ENCODE data around the gene BDP1.

Gene BDP1

GRCh38 chr5:71591100-71591499, 135.6 kb downstream of the BDP1 start:
- no peak for TF ChIP-seq SIN3A (IDR thresholded peaks at IDR 0.05; ENCODE audit: borderline replicate concordance, insufficient read depth, low read length)
- TF ChIP-seq REST (IDR thresholded peaks at IDR 0.05; ENCODE audit: insufficient read depth in 1 of 2, low read depth in 2 of 2, low read length in 2 of 2), result no peak
- no peak for TF ChIP-seq FOXP2 (optimal IDR thresholded peaks at IDR 0.05; ENCODE audit: borderline replicate concordance, extremely low read depth, extremely low read length, insufficient read depth)

GRCh38 chr5:71596169-71596568, 140.7 kb downstream of the BDP1 start:
- TF ChIP-seq TAF1 (IDR thresholded peaks at IDR 0.05; ENCODE audit: borderline replicate concordance, insufficient read depth, low read length) (no peak), REST (IDR thresholded peaks at IDR 0.05; ENCODE audit: insufficient read depth in 1 of 2, low read depth in 2 of 2, low read length in 2 of 2) (no peak), FOXP2 (optimal IDR thresholded peaks at IDR 0.05; ENCODE audit: borderline replicate concordance, extremely low read depth, extremely low read length, insufficient read depth) (no peak), POLR2AphosphoS5 (IDR thresholded peaks at IDR 0.05; ENCODE audit: low read depth, low read length) (no peak), SIN3A (IDR thresholded peaks at IDR 0.05; ENCODE audit: borderline replicate concordance, insufficient read depth, low read length) (no peak)

- TF ChIP-seq POLR2AphosphoS5 (IDR thresholded peaks at IDR 0.05; ENCODE audit: low read depth, low read length), result no peak
- TF ChIP-seq SIN3A (IDR thresholded peaks at IDR 0.05; ENCODE audit: borderline replicate concordance, insufficient read depth, low read length), result no peak
- TF ChIP-seq FOXP2 (optimal IDR thresholded peaks at IDR 0.05; ENCODE audit: borderline replicate concordance, extremely low read depth, extremely low read length, insufficient read depth), result no peak
These were observed 141.6 kb downstream of the BDP1 start for GRCh38 chr5:71597001-71597400.

DNA sequence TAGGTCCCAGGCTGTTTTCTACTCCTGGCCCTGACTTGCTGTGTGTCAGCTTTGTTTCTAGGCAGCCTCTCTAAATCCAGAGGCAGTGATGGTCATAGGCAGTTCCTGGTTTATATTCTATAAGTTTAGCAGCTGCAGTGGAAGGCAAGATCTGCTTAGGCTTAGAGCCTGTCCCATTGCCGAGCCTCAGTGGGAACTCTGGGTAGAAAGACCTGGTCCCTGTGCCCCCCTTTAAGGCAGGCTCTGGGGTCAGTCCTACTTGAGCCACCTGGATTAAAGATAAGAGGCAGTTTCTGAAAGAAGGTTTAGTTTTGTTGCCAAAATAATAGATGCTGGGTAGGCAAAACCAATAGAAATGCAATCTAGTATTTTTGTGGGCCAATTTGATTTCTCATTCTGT, 145.3 kb downstream of the BDP1 start:
- TF ChIP-seq SIN3A (IDR thresholded peaks at IDR 0.05; ENCODE audit: borderline replicate concordance, insufficient read depth, low read length) (no peak), FOXP2 (optimal IDR thresholded peaks at IDR 0.05; ENCODE audit: borderline replicate concordance, extremely low read depth, extremely low read length, insufficient read depth) (no peak), REST (IDR thresholded peaks at IDR 0.05; ENCODE audit: insufficient read depth in 1 of 2, low read depth in 2 of 2, low read length in 2 of 2) (no peak)

DNA sequence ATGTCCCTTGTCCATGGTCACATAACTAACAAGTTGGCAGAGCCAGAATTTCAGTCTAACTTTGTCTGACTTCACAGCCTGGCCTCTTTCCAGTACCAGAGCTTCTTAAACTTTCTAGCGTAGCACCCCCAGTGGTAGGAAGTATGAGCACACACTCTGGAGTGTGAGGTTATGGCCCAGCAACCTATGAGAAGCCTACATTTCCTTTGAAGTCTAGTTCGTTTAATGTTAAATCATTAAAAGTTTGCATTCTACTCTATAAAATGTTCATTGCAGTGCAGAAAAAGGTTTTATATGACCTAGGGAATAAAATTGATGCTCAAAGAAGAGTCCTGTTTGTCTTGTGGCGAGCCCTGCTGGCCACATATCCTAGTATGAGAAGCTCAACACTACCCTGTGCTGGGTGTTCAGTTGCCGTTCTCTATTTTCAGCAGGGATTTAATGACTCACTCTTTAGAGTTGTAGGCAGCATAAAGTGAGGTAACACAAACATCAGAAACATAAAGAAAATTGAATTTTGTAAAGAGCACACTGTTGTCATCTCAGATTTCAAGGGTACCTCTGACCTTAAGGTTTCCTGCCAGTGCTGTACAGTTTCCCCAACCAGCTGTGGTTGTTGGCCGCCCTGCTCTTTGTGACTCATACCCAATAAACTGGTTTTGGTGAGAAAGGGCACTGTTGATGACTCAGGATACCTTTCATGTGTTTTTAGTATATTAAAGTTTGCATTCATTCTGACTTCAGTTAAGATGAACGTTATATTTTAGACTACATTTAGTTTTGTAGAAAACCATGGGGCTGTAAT, 146.0 kb downstream of the BDP1 start:
- TF ChIP-seq FOXP2 (optimal IDR thresholded peaks at IDR 0.05; ENCODE audit: borderline replicate concordance, extremely low read depth, extremely low read length, insufficient read depth), result peak; percentile 42
- TF ChIP-seq POLR2AphosphoS5 (IDR thresholded peaks at IDR 0.05; ENCODE audit: low read depth, low read length), result no peak
- no peak for TF ChIP-seq REST (IDR thresholded peaks at IDR 0.05; ENCODE audit: insufficient read depth in 1 of 2, low read depth in 2 of 2, low read length in 2 of 2)
- TF ChIP-seq SIN3A (IDR thresholded peaks at IDR 0.05; ENCODE audit: borderline replicate concordance, insufficient read depth, low read length), result 0 out of 2 replicates have a peak, but pooled peaks have one; percentile 33
- TF ChIP-seq TAF1 (IDR thresholded peaks at IDR 0.05; ENCODE audit: borderline replicate concordance, insufficient read depth, low read length), result 0 out of 2 replicates have a peak, but pooled peaks have one; percentile 15
